Mesothelial cell of epicardium (in vitro differentiated cells): Measurements from ENCODE around the gene VNN1. TPM values are rescaled to one million over a fixed set of nuclear protein-coding genes. Genes with fewer than 3 reads are reported as not detected.

ENCODE experiments used
- DNase-seq, 2 experiments: peaks; one replicate each; pipeline ENCODE4 v3.0.0; 2021; ENCODE audit warnings: low spot score in 2 of 2; ENCODE audit not compliant: unreplicated experiment in 2 of 2
- H3K27ac Mint-ChIP-seq: 2 replicates; pipeline ENCODE4 v1.8.0; 2021; ENCODE audit warnings: mixed read lengths
- H3K27me3 Mint-ChIP-seq: 2 replicates; pipeline ENCODE4 v1.8.0; 2021; ENCODE audit warnings: low read depth, mixed read lengths
- H3K36me3 Mint-ChIP-seq: 2 replicates; pipeline ENCODE4 v1.8.0; 2021; ENCODE audit warnings: mixed read lengths
- H3K4me1 Mint-ChIP-seq: 2 replicates; pipeline ENCODE4 v1.8.0; 2021; ENCODE audit warnings: mixed read lengths
- H3K4me3 Mint-ChIP-seq: 2 replicates; pipeline ENCODE4 v1.8.0; 2021; ENCODE audit warnings: mild to moderate bottlenecking, moderate library complexity, mixed read lengths
- H3K9me3 Mint-ChIP-seq: 2 replicates; pipeline ENCODE4 v1.8.0; 2021; ENCODE audit warnings: mixed read lengths
- total RNA-seq: library from RNA; stranded (reverse); gene quantifications from 3 replicates; pipeline ENCODE4 v1.2.1, GENCODE V29; 2021
- TF ChIP-seq, protein P1 (sequence below): fragments of 200-600 bp; sonication (generic); IDR thresholded peaks from one replicate; pipeline ENCODE4 v1.5.0; 2021; ENCODE audit warnings: antibody characterized with exemption; ENCODE audit not compliant: unreplicated experiment

Gene VNN1
- total RNA-seq, 1 donor from 2014 or later, result not detected

DNA sequence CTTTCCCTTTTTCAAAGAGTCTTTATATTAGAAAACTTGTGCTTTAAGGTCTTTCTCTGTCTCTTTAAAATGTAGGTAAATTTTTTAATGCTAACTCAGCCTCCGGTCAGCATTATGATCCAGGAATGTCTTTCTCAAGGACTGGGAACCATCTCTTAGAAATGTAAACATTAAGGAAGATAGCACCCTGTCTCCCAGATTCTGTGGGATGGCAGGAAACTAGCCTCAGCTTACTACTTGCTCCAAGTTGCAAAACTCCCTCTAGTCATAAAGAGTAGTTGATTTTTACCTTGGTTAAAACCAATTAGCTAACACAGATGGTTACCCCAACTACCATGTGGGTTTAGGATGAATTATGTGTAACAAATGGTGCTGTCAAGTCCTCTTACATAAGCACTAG, 50.2 kb downstream of the VNN1 start:
- TF ChIP-seq, protein P1, sequence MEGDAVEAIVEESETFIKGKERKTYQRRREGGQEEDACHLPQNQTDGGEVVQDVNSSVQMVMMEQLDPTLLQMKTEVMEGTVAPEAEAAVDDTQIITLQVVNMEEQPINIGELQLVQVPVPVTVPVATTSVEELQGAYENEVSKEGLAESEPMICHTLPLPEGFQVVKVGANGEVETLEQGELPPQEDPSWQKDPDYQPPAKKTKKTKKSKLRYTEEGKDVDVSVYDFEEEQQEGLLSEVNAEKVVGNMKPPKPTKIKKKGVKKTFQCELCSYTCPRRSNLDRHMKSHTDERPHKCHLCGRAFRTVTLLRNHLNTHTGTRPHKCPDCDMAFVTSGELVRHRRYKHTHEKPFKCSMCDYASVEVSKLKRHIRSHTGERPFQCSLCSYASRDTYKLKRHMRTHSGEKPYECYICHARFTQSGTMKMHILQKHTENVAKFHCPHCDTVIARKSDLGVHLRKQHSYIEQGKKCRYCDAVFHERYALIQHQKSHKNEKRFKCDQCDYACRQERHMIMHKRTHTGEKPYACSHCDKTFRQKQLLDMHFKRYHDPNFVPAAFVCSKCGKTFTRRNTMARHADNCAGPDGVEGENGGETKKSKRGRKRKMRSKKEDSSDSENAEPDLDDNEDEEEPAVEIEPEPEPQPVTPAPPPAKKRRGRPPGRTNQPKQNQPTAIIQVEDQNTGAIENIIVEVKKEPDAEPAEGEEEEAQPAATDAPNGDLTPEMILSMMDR, result no peak
- H3K4me3 Mint-ChIP-seq, result no peak overlapping the region
- H3K36me3 Mint-ChIP-seq, result peaks cover 2% of the 10 kb centered on the region
- H3K9me3 Mint-ChIP-seq, result peaks cover 14% of the 10 kb centered on the region
- H3K27ac Mint-ChIP-seq, result no peak overlapping the region
- DNase-seq, result no peak
- H3K27me3 Mint-ChIP-seq, result no peaks in the 10 kb centered on the region
- peaks cover 5% of the 10 kb centered on the region for H3K4me1 Mint-ChIP-seq

DNA sequence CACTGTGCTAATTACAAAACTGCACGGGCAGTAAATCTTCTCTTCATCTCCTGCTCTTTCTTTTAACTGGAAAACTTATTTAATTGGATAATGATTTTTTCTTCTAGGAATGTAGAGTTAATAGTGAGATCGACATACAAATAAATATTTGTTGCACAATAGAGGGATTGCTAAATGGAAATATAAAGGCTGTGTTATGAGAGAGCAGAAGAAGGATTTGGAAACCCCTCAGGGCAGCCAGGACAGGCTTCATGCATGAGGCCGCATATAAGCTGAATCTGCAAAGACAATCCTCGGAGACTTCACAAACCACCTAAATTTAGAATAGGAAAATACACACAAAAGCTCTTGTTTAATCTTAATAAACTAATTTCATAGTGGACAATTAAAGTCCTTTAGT, 51.9 kb downstream of the VNN1 start:
- Mint-ChIP-seq H3K27ac (no peak overlapping the region), H3K27me3 (no peaks in the 10 kb centered on the region), H3K36me3 (peaks cover 2% of the 10 kb centered on the region), H3K9me3 (peaks cover 14% of the 10 kb centered on the region), H3K4me1 (peaks cover 5% of the 10 kb centered on the region), H3K4me3 (no peak overlapping the region)
- TF ChIP-seq, protein P1, result no peak
- no peak for DNase-seq

DNA sequence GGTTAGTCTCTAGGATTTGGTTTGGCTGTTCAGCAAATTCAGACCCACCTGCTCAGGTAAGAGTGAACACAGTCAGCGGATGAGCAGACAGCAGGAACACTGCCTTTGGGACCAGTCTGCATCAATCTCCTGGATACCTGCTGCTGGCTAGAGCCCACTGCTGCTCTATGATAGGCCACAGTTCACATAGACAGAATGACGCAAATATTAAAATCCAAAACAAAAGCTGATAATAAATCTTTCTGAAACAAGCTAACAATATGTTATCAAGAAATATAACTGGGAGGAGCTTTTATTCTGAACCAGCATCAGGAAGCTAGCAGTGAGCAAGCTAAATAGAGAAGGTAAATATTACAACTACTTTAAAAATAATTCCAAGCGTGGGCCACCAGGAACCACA, 54.8 kb downstream of the VNN1 start, which contains the start of gene TAAR1:
Gene TAAR1 (minus strand): TSS at position 101 of the 400 bp plus-strand sequence. CDS start 13,179 bp downstream, outside the sequence.
- no peaks in the 10 kb centered on the region for H3K27me3 Mint-ChIP-seq
- no peak for DNase-seq
- H3K4me3 Mint-ChIP-seq, result no peak within 1 kb of the TSS
- H3K36me3 Mint-ChIP-seq, result no peaks in the 10 kb centered on the region
- H3K9me3 Mint-ChIP-seq, result peaks cover 7% of the 10 kb centered on the region
- no peaks in the 10 kb centered on the region for H3K4me1 Mint-ChIP-seq
- TF ChIP-seq, protein P1, result no peak
- no peak within 1 kb of the TSS for H3K27ac Mint-ChIP-seq

DNA sequence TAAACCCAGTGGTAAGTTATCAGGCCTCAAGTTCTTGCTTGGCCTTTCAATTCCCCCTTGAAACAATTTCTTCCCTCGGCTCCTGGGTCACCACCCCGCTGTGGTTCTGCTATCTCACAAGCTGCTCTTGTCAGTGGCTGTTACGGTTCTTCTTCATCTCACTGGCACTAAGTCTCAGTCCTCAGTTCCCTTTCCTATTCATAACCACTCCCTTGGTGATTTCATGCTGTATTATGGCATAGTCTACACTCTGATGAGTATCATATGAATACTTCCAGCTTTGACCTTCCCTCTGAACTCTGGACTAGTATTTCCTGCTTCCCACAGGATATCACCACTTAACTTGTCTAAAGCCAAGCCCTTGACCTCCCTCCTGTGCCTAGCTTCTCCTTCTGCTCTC, 62.8 kb downstream of the VNN1 start:
- H3K27ac Mint-ChIP-seq, result no peak overlapping the region
- no peak for DNase-seq
- no peaks in the 10 kb centered on the region for H3K36me3 Mint-ChIP-seq
- H3K27me3 Mint-ChIP-seq, result no peaks in the 10 kb centered on the region
- no peaks in the 10 kb centered on the region for H3K4me1 Mint-ChIP-seq
- no peaks in the 10 kb centered on the region for H3K9me3 Mint-ChIP-seq
- TF ChIP-seq, protein P1, result no peak
- no peak overlapping the region for H3K4me3 Mint-ChIP-seq

DNA sequence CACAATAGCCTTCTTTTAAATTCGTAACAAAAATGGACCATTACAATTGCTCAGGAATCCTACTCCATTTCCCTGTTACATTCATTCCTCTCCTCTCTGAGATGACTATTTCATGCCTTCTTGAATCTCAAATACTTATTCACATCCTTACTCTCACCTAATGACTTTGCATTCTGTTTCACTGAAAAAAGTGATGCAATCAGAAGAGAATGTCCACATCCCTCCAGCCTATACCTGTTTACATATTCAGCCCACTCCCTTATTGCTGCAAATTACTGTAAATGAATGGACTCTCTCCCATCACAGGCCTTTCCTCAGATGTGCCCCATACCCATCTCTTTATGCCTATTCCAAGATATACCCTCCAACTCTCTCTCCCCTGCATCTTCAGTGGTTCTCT, 63.4 kb downstream of the VNN1 start:
- Mint-ChIP-seq H3K27ac (no peak overlapping the region), H3K9me3 (no peaks in the 10 kb centered on the region), H3K4me3 (no peak overlapping the region), H3K36me3 (no peaks in the 10 kb centered on the region), H3K4me1 (no peaks in the 10 kb centered on the region), H3K27me3 (no peaks in the 10 kb centered on the region)
- TF ChIP-seq, protein P1, result no peak
- DNase-seq, result no peak

DNA sequence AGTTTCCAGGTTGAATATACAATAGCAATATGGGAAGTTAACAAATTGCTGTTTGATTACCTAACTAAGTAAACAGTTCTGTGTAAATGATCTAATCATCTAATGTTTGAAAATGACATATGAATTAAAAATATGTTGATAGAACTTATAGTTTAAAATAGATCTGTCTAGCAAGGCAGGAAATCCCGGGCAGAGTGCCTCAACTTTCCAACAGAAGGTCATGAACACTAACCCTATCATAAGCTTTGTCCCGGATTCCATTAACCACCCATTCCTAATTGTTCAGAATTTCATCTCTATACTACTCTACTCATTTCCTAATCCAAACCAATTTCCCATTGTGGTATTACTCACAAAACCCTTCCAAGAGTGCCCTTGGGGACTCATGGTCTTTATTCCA, 65.0 kb downstream of the VNN1 start:
- Mint-ChIP-seq H3K36me3 (no peaks in the 10 kb centered on the region), H3K4me1 (no peaks in the 10 kb centered on the region), H3K9me3 (no peaks in the 10 kb centered on the region), H3K27me3 (no peaks in the 10 kb centered on the region), H3K27ac (no peak overlapping the region), H3K4me3 (no peak overlapping the region)
- TF ChIP-seq, protein P1, result no peak
- DNase-seq, result no peak
